ENCODE results near the gene NPPA. TPM values are rescaled to one million over a fixed set of nuclear protein-coding genes. Genes with fewer than 3 reads are reported as not detected.

The NPPA gene
- total RNA-seq, 1 experiment from 2014 or later, result not detected

GRCh38 chr1:11845641-11846335 lies 1.8 kb downstream of the NPPA start:
- BruUV-seq (replicated peaks), result no TSS peak
- Histone ChIP-seq H3K4me3 (replicated peaks in 1 of 2; ENCODE audit: low read depth in 1 of 2, low read length in 2 of 2) (no peak overlapping the region), H3K9me3 (ENCODE audit: control insufficient read depth in 1 of 2, insufficient read depth in 1 of 2, low read depth in 1 of 2, low read length in 2 of 2) (no peaks in the 10 kb centered on the region), H3K4me1 (ENCODE audit: control insufficient read depth in 1 of 2, insufficient read depth in 2 of 2, low read length in 2 of 2) (0 out of 4 replicates have a peak, but pooled peaks cover 0 to 3% of the 10 kb centered on the region in 2 experiments), H3K9me2 (ENCODE audit: insufficient read depth) (no peaks in the 10 kb centered on the region), H3K27ac (ENCODE audit: low read depth, low read length) (no peak overlapping the region), H3K4me2 (ENCODE audit: low read length) (no peak overlapping the region), H4K20me1 (ENCODE audit: insufficient read depth) (no peaks in the 10 kb centered on the region), H3K36me3 (ENCODE audit: control insufficient read depth in 1 of 2, insufficient read depth in 2 of 2, low read length in 2 of 2) (peaks cover 0 to 11% of the 10 kb centered on the region in 2 experiments; a peak in 1 of 4 replicates), H3K79me2 (ENCODE audit: insufficient read depth, low read length) (no peaks in the 10 kb centered on the region), H3K9ac (ENCODE audit: low read length) (no peak overlapping the region), H3K27me3 (ENCODE audit: insufficient read depth, low read length) (no peaks in the 10 kb centered on the region), H2AFZ (ENCODE audit: low read depth, low read length, poor library complexity, severe bottlenecking) (no peak overlapping the region)
- DNase-seq (ENCODE audit: low read depth, low spot score) (no peak), ATAC-seq (peak; percentile 62)
- TF ChIP-seq TCF7L2 (IDR thresholded peaks at IDR 0.05; ENCODE audit: borderline replicate concordance, extremely low read depth, insufficient read depth, insufficient read length) (no peak), CTCF (IDR thresholded peaks at IDR 0.05 in 2 of 3, conservative IDR thresholded peaks at IDR 0.05 in 1 of 3; ENCODE audit: borderline replicate concordance in 1 of 3, insufficient read depth in 1 of 3, low read depth in 2 of 3, low read length in 2 of 3) (0 out of 6 replicates have a peak, but pooled peaks of 1 of the 3 experiments have one; percentile 9), ZFX (IDR thresholded peaks at IDR 0.05) (no peak), EZH2phosphoT487 (IDR thresholded peaks at IDR 0.05; ENCODE audit: borderline replicate concordance) (no peak), MAX (IDR thresholded peaks at IDR 0.05) (no peak), JUND (IDR thresholded peaks at IDR 0.05) (no peak), CBX3 (IDR thresholded peaks at IDR 0.05; ENCODE audit: low read depth) (no peak), ATF3 (IDR thresholded peaks at IDR 0.05) (no peak), REST (IDR thresholded peaks at IDR 0.05; ENCODE audit: low read depth) (peak; percentile 80), SIN3A (IDR thresholded peaks at IDR 0.05; ENCODE audit: low read depth) (no peak)
- RAD21 ChIA-PET (ENCODE audit: low non-redundant PET in 1 of 2, low total read pairs in 2 of 2, uncharacterized antibody in 2 of 2, unreplicated experiment in 2 of 2), result no interaction called here
- POLR2A ChIA-PET, result no interaction called here
- intact Hi-C loops (cut with micrococcal nuclease), result no loop called here
- CTCF ChIA-PET, result no interaction called here
